SK-N-SH (cell line): ENCODE results near the gene PLAAT5. TPM values are rescaled to one million over a fixed set of nuclear protein-coding genes. Genes with fewer than 3 reads are reported as not detected.

Experiments
- CHD2 ChIP-seq: fragments of 150-350 bp; IDR thresholded peaks from 2 replicates; pipeline ENCODE4 v1.6.1; 2018; ENCODE audit warnings: low read length; ENCODE audit not compliant: partially characterized antibody
- CTCF ChIP-seq: fragments of 200-600 bp; sonication (generic); IDR thresholded peaks from 2 replicates; pipeline ENCODE4 v1.6.1; 2017; ENCODE audit warnings: antibody characterized with exemption, mild to moderate bottlenecking, moderate library complexity
- EP300 ChIP-seq, 2 experiments: IDR thresholded peaks; 2 replicates each; pipeline versions ENCODE4 v1.4.0 to v1.6.1; 2012; ENCODE audit warnings: borderline replicate concordance in 1 of 2, low read depth in 1 of 2, low read length in 1 of 2
- GABPA ChIP-seq: IDR thresholded peaks from 2 replicates; pipeline ENCODE4 v1.4.0; 2012; ENCODE audit warnings: low read depth, mild to moderate bottlenecking
- polyA plus RNA-seq, 3 experiments: library from polyadenylated mRNA; depleted of rRNA; stranded (reverse); fragments of >200 nt; gene quantifications; 2 replicates each; pipeline ENCODE4 v1.2.3, GENCODE V29; 2012

Gene PLAAT5
- polyA plus RNA-seq, 1 of the 3 experiments (the other 2 are of a cell fraction), result not detected

- TF ChIP-seq EP300 (IDR thresholded peaks at IDR 0.05; ENCODE audit: borderline replicate concordance in 1 of 2, low read depth in 1 of 2, low read length in 1 of 2), result no peak
- TF ChIP-seq GABPA, result no peak
- TF ChIP-seq CTCF, result no peak
- TF ChIP-seq CHD2, result no peak
Observed at GRCh38 chr11:63417174-63417852, 73.7 kb downstream of the PLAAT5 start (continued).

Other genes with a start within 250 kb of the PLAAT5 start
- not detected in 2 replicates for gene SLC22A25, start 247.6 kb downstream of the PLAAT5 start, polyA plus RNA-seq (2012; rRNA removed)
- gene SLC22A9, start 121.4 kb downstream of the PLAAT5 start, polyA plus RNA-seq (2012; rRNA removed), result not detected in 2 replicates
- gene LGALS12, start 14.9 kb upstream of the PLAAT5 start, polyA plus RNA-seq (2012; rRNA removed), result not detected in 2 replicates
- 4.6 and 5.6 TPM in 2 replicates for gene PLAAT4, start 45.6 kb upstream of the PLAAT5 start, polyA plus RNA-seq (2012; rRNA removed)
- gene PLAAT2, start 72.2 kb upstream of the PLAAT5 start, polyA plus RNA-seq (2012; rRNA removed), result 0.19 and 0.53 TPM in 2 replicates
- 39.6 and 44.0 TPM in 2 replicates for gene PLAAT3, start 123.3 kb upstream of the PLAAT5 start, polyA plus RNA-seq (2012; rRNA removed)
- gene ATL3, start 180.2 kb upstream of the PLAAT5 start, polyA plus RNA-seq (2012; rRNA removed), result 13.1 and 17.8 TPM in 2 replicates
- gene RTN3, start 190.3 kb upstream of the PLAAT5 start, polyA plus RNA-seq (2012; rRNA removed), result 52.7 and 59.0 TPM in 2 replicates